AG09309 (cell line): ENCODE measurements around the gene COX11.

ENCODE experiments used
- DNase-seq: peaks from one replicate; pipeline ENCODE4 v3.0.0-alpha.2; 2010; ENCODE audit warnings: low read depth
- H3K4me3 ChIP-seq: 2 replicates; pipeline ENCODE4 v1.5.1; 2011; ENCODE audit warnings: mild to moderate bottlenecking, low read depth, low read length, moderate library complexity; ENCODE audit not compliant: control insufficient read depth
- CTCF ChIP-seq: IDR thresholded peaks from 2 replicates; pipeline ENCODE4 v1.5.1; 2011; ENCODE audit warnings: mild to moderate bottlenecking, low read depth, low read length, inconsistent platforms; ENCODE audit not compliant: insufficient read depth, control insufficient read depth; ENCODE audit errors: missing control alignments

COX11 gene

GRCh38 chr17:54919425-54919824 is 49.0 kb downstream of the COX11 start:
- TF ChIP-seq CTCF = no peak
- no peak for DNase-seq
- no peak overlapping the region for H3K4me3 ChIP-seq

GRCh38 chr17:54916721-54917120 is 51.7 kb downstream of the COX11 start:
- no peak for TF ChIP-seq CTCF
- H3K4me3 ChIP-seq = no peak overlapping the region
- no peak for DNase-seq
